ENCODE measurements around the gene CLEC7A.

Gene CLEC7A

DNA sequence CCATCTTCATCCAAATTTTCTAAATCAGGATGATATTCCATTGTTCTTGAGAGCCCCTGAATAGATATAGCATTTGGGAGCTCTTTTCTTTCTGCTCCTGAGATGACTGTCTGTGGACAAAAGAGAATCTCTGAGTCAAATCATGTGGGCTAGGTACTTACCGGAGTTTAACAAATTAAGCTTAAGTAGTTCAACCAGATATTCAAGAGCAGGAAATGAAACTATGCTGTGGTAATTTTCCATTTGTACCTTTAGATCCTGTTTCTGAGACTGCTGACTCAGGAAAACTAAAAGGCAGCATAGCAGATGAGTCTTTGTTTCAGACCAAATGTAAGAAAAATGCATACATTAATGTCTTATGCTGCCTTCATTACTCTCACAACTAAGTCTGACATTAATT lies at the start of gene CLEC7A:
Gene CLEC7A, minus strand, starts transcription at position 158 of the 400 bp plus-strand sequence. Its CDS starts 117 bp downstream, at position 41.
- Histone ChIP-seq H3K4me1 (ENCODE audit: insufficient read depth, low read length) (no peaks in the 10 kb centered on the region), H3K4me3 (ENCODE audit: low read length) (no peak within 1 kb of the TSS), H2AFZ (ENCODE audit: low read depth, low read length) (no peak within 1 kb of the TSS), H3K9me3 (ENCODE audit: low read length) (no peaks in the 10 kb centered on the region), H3K27me3 (ENCODE audit: insufficient read depth, low read length) (peaks cover 2% of the 10 kb centered on the region), H3K36me3 (ENCODE audit: insufficient read depth, low read length) (no peaks in the 10 kb centered on the region)

DNA sequence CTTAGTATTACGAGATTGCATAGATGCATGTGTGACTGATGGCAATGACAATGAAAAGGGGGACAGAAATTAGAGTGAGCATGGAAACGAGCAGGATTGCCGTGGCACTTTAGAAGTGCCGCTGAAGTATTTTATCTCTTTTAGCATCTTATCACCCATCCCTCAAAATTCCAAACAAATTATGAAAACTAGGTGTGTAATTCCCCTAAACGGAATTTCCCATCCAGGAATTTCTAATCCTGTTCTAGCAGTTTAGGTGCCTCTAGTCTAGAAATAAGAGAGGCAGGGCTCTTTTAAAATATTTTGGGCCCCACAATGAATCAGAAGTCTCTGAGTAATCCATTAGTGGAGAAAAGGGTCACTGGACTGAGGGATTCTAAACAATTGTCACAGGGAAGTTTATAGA lies 49.8 kb upstream of the CLEC7A start:
- H3K9me3 ChIP-seq (ENCODE audit: low read length), result no peaks in the 10 kb centered on the region
- H3K4me1 ChIP-seq (ENCODE audit: insufficient read depth, low read length), result no peaks in the 10 kb centered on the region
- H3K36me3 ChIP-seq (ENCODE audit: insufficient read depth, low read length), result no peaks in the 10 kb centered on the region
- H3K27me3 ChIP-seq (ENCODE audit: insufficient read depth, low read length), result no peaks in the 10 kb centered on the region
- H2AFZ ChIP-seq (ENCODE audit: low read depth, low read length), result no peak overlapping the region
- H3K4me3 ChIP-seq (ENCODE audit: low read length), result no peak overlapping the region

DNA sequence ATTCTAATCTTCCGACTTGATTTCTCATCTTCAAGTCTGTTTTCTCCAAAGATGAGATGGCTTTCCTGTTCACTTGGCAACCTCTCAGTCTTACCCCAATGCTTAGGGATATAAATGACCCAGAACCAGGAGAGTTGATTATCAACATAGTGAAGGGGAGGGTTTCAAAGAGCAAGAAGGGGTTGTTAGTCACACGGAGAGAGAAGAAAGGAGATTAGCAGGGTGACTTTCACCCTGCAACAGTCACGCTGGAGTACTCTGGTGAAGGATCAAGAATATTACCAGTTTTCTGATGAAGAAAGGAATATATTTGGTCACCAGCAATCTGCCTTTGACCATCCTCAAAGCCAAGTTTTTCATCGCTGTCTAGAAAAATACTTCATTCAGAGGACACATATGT lies 48.8 kb upstream of the CLEC7A start, which contains the start of gene TMEM52B:
Gene TMEM52B, plus strand, starts transcription at position 212 of the 400 bp plus-strand sequence. CDS start 543 bp downstream, outside the sequence.
- Histone ChIP-seq H3K9me3 (ENCODE audit: low read length) (no peaks in the 10 kb centered on the region), H3K27me3 (ENCODE audit: insufficient read depth, low read length) (no peaks in the 10 kb centered on the region), H3K4me1 (ENCODE audit: insufficient read depth, low read length) (no peaks in the 10 kb centered on the region), H2AFZ (ENCODE audit: low read depth, low read length) (no peak within 1 kb of the TSS), H3K4me3 (ENCODE audit: low read length) (no peak within 1 kb of the TSS), H3K36me3 (ENCODE audit: insufficient read depth, low read length) (no peaks in the 10 kb centered on the region)

DNA sequence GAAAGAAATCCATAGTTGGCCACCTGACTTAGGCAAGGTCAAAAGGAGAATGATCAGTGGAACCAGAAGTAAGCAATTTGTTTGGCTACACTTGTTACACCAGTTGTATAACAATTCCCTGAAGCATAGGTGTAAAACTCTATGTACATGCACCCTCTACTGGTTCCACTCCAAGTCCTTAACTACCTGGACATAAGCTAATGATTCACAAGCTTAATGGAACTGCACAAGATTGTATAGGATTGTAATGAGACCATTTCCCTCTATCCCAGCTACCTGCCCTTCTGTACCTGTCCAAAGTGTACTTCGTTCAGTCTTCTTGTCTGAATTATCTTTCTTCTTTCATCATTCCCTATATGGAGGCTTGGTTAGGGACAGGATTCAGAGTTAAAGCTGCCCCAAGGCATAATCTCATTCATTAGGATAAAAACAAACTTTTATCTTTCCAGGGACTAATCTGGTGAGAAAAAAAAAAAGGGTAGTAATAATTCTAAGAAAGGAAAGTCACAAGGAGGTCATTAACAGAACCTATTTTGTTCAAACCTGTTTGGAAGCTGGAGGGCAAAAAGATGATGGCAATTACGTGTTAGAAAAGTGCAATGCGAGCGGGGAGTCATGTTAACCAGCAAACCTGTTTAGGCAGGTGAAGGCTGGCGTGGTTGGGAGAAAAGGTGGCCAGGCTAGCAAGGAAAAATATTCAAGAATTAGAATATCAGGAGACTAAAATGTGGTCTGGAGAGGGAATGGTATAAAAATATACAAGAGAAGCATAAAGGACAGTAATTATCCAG lies 46.0 kb upstream of the CLEC7A start:
- Histone ChIP-seq H3K4me3 (ENCODE audit: low read length) (no peak overlapping the region), H3K27me3 (ENCODE audit: insufficient read depth, low read length) (no peaks in the 10 kb centered on the region), H3K36me3 (ENCODE audit: insufficient read depth, low read length) (no peaks in the 10 kb centered on the region), H3K4me1 (ENCODE audit: insufficient read depth, low read length) (no peaks in the 10 kb centered on the region), H3K9me3 (ENCODE audit: low read length) (no peaks in the 10 kb centered on the region), H2AFZ (ENCODE audit: low read depth, low read length) (no peak overlapping the region)

DNA sequence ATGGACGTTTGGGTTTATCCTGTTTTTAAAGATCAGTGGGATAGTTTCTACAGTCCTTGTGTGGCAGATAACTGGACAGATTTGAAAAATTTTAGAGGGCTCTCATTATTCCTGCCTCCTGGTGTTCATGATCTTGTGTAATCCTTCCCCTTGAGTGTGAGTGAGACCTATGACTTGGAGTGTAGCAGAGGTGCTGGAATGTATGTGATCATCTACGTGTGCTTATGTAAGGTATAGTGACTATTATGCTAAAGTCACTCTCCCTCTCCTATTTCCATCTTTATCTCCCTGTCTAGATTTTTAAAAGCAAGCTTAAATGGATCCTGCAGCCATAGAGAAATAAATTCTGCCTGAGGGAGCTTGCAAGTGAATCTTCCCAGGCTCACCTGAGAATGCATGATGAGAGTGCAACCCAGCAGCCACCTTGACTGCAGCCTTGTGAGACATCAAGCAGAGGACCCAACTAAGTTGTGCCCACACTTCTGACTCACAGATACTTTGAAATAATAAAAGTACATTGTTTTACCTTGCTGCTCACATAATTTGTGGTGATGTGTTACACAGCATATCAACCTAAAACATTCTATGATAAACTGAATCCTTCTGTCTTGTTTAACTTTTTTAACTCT lies 45.1 kb upstream of the CLEC7A start:
- Histone ChIP-seq H3K27me3 (ENCODE audit: insufficient read depth, low read length) (no peaks in the 10 kb centered on the region), H3K4me1 (ENCODE audit: insufficient read depth, low read length) (no peaks in the 10 kb centered on the region), H3K4me3 (ENCODE audit: low read length) (no peak overlapping the region), H3K36me3 (ENCODE audit: insufficient read depth, low read length) (no peaks in the 10 kb centered on the region), H2AFZ (ENCODE audit: low read depth, low read length) (no peak overlapping the region), H3K9me3 (ENCODE audit: low read length) (no peaks in the 10 kb centered on the region)

DNA sequence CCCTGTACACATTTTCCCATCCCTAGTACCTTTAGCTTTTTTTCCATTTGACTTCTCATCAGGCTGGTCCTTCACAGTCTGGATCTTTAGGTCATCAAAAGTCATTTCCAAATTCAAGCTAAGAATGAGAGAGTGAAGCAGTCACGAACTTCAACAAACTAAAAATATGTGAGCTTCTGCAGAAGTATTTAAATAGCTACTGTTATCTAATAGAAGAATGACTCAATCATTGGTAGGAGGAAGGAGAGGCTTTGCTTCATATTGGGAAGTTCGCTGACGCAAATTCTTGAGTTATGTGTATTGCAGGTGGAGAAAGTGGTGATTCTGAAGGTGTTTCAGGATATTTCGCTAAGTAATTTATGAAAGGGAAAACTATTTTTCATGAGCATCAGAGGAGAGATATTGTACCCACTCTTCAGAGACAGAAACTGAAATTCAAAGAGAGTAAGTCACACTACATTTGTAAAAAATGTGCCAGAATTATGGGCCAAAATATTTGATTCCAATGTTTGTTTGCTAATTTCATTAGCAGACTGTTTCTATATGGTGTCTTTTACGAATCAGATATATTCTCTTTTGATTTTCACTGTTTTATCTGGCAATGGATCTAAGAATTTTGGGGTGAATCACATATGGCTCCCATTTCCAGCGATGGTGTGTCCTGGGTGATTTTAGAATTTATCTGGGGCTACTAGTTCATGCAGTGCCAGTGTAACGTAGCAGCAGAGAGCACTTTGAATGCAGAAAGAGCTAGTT lies 42.2 kb upstream of the CLEC7A start, which contains the start of gene OLR1:
Gene OLR1, minus strand, starts transcription at position 160 of the 756 bp plus-strand sequence. Its CDS starts 55 bp downstream, at position 105.
- Histone ChIP-seq H3K4me1 (ENCODE audit: insufficient read depth, low read length) (no peaks in the 10 kb centered on the region), H3K36me3 (ENCODE audit: insufficient read depth, low read length) (no peaks in the 10 kb centered on the region), H3K27me3 (ENCODE audit: insufficient read depth, low read length) (peaks cover 2% of the 10 kb centered on the region), H3K4me3 (ENCODE audit: low read length) (no peak within 1 kb of the TSS), H2AFZ (ENCODE audit: low read depth, low read length) (no peak within 1 kb of the TSS), H3K9me3 (ENCODE audit: low read length) (no peaks in the 10 kb centered on the region)

DNA sequence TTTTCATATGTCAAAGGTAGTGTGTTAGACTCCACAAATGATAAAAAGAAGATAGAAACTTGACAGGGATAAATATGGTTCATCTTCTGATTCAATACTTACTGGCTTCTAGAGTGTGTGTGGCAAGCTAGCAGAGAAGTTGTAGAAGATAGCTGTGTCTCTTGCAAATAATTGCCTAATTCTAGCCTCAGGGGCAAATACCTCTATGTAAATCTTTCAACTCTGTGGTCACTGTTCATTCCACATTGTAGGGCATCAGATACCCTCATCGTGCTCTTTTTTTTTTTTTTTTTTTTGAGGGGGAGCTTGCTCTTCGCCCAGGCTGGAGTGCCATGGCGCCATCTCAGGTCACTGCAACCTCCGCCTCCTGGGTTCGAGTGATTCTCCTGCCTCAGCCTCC lies 40.2 kb upstream of the CLEC7A start:
- peaks cover 2% of the 10 kb centered on the region for H3K27me3 ChIP-seq (ENCODE audit: insufficient read depth, low read length)

DNA sequence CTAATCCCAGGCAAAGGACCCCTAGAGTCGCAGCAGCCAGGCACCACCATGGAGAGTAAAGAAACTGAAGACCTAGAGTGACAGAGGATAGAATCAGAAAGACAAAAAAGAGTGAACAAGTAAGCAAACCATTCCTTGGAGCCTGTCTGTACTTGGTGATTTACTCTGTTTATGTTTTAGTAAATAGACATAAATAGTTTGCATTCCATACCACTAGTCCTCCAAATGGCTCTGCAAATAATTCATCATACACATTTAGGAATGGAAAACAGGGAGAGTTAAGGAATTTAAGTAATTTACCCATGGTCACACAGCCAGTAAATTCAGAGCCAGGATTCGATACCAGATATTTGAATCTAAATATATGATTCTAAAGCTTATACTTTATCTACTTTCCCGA lies 39.1 kb upstream of the CLEC7A start:
- Histone ChIP-seq H3K4me3 (ENCODE audit: low read length) (no peak overlapping the region), H3K27me3 (ENCODE audit: insufficient read depth, low read length) (peaks cover 2% of the 10 kb centered on the region), H2AFZ (ENCODE audit: low read depth, low read length) (no peak overlapping the region), H3K4me1 (ENCODE audit: insufficient read depth, low read length) (no peaks in the 10 kb centered on the region), H3K36me3 (ENCODE audit: insufficient read depth, low read length) (no peaks in the 10 kb centered on the region), H3K9me3 (ENCODE audit: low read length) (no peaks in the 10 kb centered on the region)

More for the DNA sequence above, 40.2 kb upstream of the CLEC7A start:
- H3K36me3 ChIP-seq (ENCODE audit: insufficient read depth, low read length), result no peaks in the 10 kb centered on the region
- no peaks in the 10 kb centered on the region for H3K9me3 ChIP-seq (ENCODE audit: low read length)
- no peak overlapping the region for H3K4me3 ChIP-seq (ENCODE audit: low read length)
- no peak overlapping the region for H2AFZ ChIP-seq (ENCODE audit: low read depth, low read length)
- no peaks in the 10 kb centered on the region for H3K4me1 ChIP-seq (ENCODE audit: insufficient read depth, low read length)

DNA sequence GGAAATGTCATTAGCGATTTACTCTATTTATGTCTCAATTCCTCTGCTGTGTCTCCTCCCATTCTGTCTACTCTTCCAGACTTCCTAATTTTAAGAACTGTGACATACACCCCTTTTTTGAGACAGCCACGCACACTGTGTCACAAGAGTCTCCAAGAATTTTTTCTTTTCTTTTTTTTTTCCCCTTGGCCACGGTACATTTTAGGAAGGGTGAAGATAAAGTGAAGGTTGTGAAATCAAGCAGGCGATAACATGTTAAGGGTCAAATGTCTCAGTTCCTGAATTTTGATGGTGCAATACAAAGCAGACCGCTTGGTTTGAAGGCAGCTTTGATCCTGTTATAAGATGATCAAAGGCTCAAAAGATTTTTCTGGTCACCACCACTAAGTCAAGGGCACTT lies 37.6 kb upstream of the CLEC7A start:
- Histone ChIP-seq H3K9me3 (ENCODE audit: low read length) (no peaks in the 10 kb centered on the region), H3K4me3 (ENCODE audit: low read length) (no peak overlapping the region), H3K27me3 (ENCODE audit: insufficient read depth, low read length) (peaks cover 2% of the 10 kb centered on the region), H3K36me3 (ENCODE audit: insufficient read depth, low read length) (no peaks in the 10 kb centered on the region), H3K4me1 (ENCODE audit: insufficient read depth, low read length) (no peaks in the 10 kb centered on the region), H2AFZ (ENCODE audit: low read depth, low read length) (no peak overlapping the region)

DNA sequence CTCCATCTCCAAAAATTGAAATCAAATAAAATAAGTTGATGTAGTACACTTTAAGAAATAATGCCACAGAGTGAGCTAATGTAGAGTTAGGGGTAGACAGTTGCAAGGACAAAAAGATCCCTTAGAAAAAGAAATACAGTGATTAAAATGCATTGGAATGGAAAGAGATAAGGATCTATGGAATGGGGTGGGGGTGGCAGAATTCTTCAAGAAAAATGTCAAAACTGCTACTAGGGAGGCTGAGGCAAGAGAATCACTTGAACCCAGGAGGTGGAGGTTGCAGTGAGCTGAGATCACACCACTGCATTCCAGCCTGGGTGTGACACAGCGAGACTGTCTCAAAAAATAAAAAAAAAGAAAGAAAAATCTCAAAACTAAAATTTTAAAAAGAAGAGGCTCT lies 35.4 kb upstream of the CLEC7A start:
- Histone ChIP-seq H2AFZ (ENCODE audit: low read depth, low read length) (no peak overlapping the region), H3K4me1 (ENCODE audit: insufficient read depth, low read length) (no peaks in the 10 kb centered on the region), H3K36me3 (ENCODE audit: insufficient read depth, low read length) (no peaks in the 10 kb centered on the region), H3K9me3 (ENCODE audit: low read length) (no peaks in the 10 kb centered on the region), H3K27me3 (ENCODE audit: insufficient read depth, low read length) (peaks cover 2% of the 10 kb centered on the region), H3K4me3 (ENCODE audit: low read length) (no peak overlapping the region)

DNA sequence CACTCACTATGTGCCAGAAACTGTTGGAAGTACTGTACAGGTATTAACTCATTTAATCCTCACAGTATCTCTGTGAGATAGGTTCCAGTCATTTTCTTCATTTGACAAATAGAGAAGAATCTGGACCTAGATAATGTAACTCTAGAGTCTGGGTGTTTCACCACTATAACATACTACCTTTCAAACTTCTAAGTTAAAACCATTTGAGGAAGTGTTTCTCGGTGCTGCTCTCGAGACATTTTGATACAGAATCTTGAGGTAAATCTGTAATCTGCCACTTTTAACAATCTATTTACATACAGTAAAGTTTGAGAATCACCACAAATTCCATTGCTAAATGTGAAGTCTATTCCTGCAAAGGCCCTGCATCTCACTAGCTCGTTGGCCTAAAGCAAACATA lies 33.1 kb upstream of the CLEC7A start:
- no peaks in the 10 kb centered on the region for H3K4me1 ChIP-seq (ENCODE audit: insufficient read depth, low read length)
- H2AFZ ChIP-seq (ENCODE audit: low read depth, low read length), result no peak overlapping the region
- H3K4me3 ChIP-seq (ENCODE audit: low read length), result no peak overlapping the region
- no peaks in the 10 kb centered on the region for H3K27me3 ChIP-seq (ENCODE audit: insufficient read depth, low read length)
- no peaks in the 10 kb centered on the region for H3K9me3 ChIP-seq (ENCODE audit: low read length)
- no peaks in the 10 kb centered on the region for H3K36me3 ChIP-seq (ENCODE audit: insufficient read depth, low read length)

DNA sequence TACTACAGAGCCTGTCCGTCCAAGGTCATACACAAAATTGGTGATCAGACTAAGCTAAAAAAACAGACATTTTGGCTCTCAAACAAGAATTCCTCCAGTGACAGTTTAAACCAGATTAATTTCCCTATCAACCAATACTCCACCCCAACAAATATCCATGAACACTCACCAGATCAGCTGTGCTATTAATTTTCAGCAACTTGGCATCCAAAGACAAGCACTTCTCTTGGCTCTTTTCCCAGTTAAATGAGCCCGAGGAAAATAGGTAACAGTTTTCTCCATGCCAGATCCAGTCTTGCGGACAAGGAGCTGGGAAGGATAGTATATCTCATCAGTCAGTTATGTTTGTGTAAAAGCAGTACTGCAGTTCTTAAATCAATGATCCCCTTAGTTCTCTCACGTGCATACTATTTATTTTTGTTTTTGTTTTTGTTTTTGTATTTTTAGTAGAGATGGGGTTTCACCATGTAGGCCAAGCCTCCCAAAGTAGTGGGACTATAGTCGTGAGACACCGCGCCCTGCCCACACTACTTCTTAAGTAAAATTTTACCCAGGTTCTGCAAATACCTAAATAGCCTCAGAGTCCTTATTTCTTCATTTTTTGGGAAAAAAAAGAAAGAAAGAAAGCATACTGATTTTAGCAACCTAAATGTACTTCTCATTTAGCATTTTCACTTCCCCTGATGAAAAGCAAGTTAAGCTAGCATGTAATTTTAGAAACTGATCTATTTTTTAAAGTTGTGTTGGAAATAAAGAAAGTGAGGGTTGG lies 30.8 kb upstream of the CLEC7A start:
- Histone ChIP-seq H3K27me3 (ENCODE audit: insufficient read depth, low read length) (no peaks in the 10 kb centered on the region), H2AFZ (ENCODE audit: low read depth, low read length) (no peak overlapping the region), H3K9me3 (ENCODE audit: low read length) (no peaks in the 10 kb centered on the region), H3K4me3 (ENCODE audit: low read length) (no peak overlapping the region), H3K36me3 (ENCODE audit: insufficient read depth, low read length) (no peaks in the 10 kb centered on the region), H3K4me1 (ENCODE audit: insufficient read depth, low read length) (no peaks in the 10 kb centered on the region)
